Activated T-helper 1 cell treated with anti-CD3 and anti-CD28 coated beads, Interleukin-12 subunit alpha, Interleukin-12 subunit beta, Interleukin-2, Interleukin-4 antibody, amounts not matched to agents 30 ng/mL and 10 ng/mL and 1 ng/mL, durations not matched to agents 14 hours and 24 hours and 36 hours (primary cell): Measurements from ENCODE around the gene KIF5C. TPM values are rescaled to one million over a fixed set of nuclear protein-coding genes. Genes with fewer than 3 reads are reported as not detected.

Experiments used
- DNase-seq: peaks from one replicate; pipeline ENCODE4 v3.0.0; 2021; ENCODE audit warnings: low spot score
- H3K27ac Mint-ChIP-seq: one replicate; pipeline ENCODE4 v1.8.0; 2021; ENCODE audit warnings: mild to moderate bottlenecking, mixed read lengths
- H3K27me3 Mint-ChIP-seq: one replicate; pipeline ENCODE4 v1.8.0; 2022; ENCODE audit warnings: mild to moderate bottlenecking, moderate library complexity, mixed read lengths; ENCODE audit not compliant: insufficient read depth
- H3K36me3 Mint-ChIP-seq: one replicate; pipeline ENCODE4 v1.8.0; 2021; ENCODE audit warnings: low read depth, mixed read lengths
- H3K4me1 Mint-ChIP-seq: one replicate; pipeline ENCODE4 v1.8.0; 2021; ENCODE audit warnings: low read depth, mixed read lengths
- H3K4me3 Mint-ChIP-seq: one replicate; pipeline ENCODE4 v1.8.0; 2021; ENCODE audit warnings: mild to moderate bottlenecking, moderate library complexity, mixed read lengths
- H3K9me3 Mint-ChIP-seq: one replicate; pipeline ENCODE4 v1.8.0; 2021; ENCODE audit warnings: mixed read lengths
- intact Hi-C: fragments of 100-400 bp; cut with micrococcal nuclease; formaldehyde crosslinking; loops from one replicate; pipeline ENCODE4 v1.15.1; 2024
- total RNA-seq: library from RNA; stranded (reverse); gene quantifications from 2 replicates; pipeline ENCODE4 v1.2.3, GENCODE V29; 2022

Gene KIF5C
- total RNA-seq, 1 donor from 2014 or later, result 17.9 TPM

DNA sequence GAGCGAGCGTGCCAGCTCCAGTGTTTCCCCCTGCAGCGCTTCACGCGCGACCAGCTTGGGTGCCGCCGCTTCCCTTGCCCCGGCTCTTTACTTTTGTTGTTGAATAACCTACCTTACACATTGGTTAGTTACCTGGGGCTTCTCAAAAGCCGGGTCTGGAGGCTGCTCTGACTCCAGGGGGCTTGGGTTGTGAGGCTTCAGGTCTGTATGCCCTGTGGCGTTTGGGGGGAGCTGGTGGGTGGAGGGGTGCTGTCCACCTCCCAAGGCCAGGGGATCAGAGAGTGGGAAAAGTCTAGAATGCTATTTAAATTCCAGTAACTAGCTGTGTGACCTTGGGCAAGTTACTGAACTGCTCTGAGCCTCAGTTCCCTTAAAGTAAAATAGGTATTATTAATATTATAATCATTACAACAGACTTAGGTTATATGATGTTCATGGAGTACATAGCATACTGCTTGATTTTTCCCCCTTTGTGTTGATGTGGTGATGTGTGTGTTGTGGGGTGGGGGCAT lies 164.2 kb downstream of the KIF5C start:
- DNase-seq, result no peak
- H3K4me3 Mint-ChIP-seq, result no peak overlapping the region
- no peaks in the 10 kb centered on the region for H3K9me3 Mint-ChIP-seq
- peaks cover 59% of the 10 kb centered on the region for H3K27me3 Mint-ChIP-seq
- H3K36me3 Mint-ChIP-seq, result no peaks in the 10 kb centered on the region
- H3K27ac Mint-ChIP-seq, result no peak overlapping the region
- no peaks in the 10 kb centered on the region for H3K4me1 Mint-ChIP-seq
- intact Hi-C loops, result no loop called here

DNA sequence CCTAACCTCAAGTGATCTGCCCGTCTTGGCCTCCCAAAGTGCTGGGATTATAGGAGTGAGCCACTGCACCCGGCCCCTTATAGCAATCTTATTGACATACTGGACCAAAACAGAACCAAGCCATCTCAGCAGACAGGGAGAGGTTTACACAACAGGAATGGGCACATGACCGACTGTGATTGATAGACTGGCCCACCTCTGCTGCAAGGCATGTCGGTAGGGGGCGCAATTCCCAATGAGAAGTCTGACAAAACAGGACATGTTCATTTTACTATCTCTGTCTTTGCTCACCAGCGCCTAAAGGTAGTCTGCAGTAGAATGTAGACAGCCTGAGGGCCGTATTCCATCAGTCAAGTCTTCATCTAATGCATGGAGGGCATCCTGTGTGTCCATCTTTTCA lies 165.4 kb downstream of the KIF5C start:
- Mint-ChIP-seq H3K9me3 (no peaks in the 10 kb centered on the region), H3K4me1 (no peaks in the 10 kb centered on the region), H3K36me3 (no peaks in the 10 kb centered on the region), H3K4me3 (no peak overlapping the region), H3K27me3 (peaks cover 62% of the 10 kb centered on the region), H3K27ac (no peak overlapping the region)
- intact Hi-C loops, result loop anchor here (1.0 kb wide), 1 partner anchor 521 kb away; no protein-coding TSS in a partner anchor
- no peak for DNase-seq

DNA sequence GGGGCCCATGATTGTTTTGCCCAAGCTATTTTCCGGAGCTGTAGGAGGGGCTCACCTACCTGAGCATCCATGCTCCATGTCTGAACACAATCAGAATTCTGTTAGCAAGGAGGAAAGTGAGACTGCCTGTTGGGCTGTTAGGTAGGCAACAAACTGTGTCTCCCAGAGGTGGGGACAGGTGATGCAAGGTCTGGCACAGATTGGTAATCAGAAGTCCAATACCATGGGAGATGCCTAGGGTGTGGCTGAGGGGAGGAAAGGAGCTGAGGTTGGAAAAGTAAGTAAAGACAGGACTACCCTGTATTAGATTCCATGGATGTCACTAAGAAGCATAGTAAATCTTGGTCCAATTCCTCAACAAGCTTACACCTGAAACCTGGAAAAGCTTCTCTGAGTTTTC lies 166.5 kb downstream of the KIF5C start:
- intact Hi-C loops, result no loop called here

DNA sequence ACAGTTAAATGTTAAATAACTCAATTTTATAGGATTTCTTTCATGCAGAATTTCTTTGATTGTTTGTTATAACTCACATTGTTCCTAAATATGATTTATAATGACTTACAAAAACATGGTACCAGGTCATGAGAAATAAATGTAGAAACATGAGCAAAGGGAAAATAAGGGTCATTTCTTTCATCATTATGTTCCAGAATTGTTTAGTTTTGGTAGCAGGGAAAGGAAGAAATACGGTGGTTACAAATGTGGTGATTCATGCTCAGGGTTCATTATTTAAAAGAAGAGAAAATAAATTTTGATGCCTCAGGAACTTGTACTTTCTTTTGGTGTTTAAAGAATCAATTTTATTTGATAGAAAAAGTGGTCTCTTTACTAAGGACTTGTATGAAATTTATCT lies 167.9 kb downstream of the KIF5C start:
- Mint-ChIP-seq H3K36me3 (no peaks in the 10 kb centered on the region), H3K4me3 (no peak overlapping the region), H3K4me1 (no peaks in the 10 kb centered on the region), H3K9me3 (peaks cover 8% of the 10 kb centered on the region), H3K27ac (no peak overlapping the region), H3K27me3 (peaks cover 50% of the 10 kb centered on the region)
- no peak for DNase-seq
- intact Hi-C loops, result no loop called here

More for the DNA sequence above, 166.5 kb downstream of the KIF5C start:
- Mint-ChIP-seq H3K27me3 (peaks cover 63% of the 10 kb centered on the region), H3K27ac (no peak overlapping the region), H3K9me3 (no peaks in the 10 kb centered on the region), H3K36me3 (no peaks in the 10 kb centered on the region), H3K4me1 (no peaks in the 10 kb centered on the region), H3K4me3 (no peak overlapping the region)
- DNase-seq, result no peak

DNA sequence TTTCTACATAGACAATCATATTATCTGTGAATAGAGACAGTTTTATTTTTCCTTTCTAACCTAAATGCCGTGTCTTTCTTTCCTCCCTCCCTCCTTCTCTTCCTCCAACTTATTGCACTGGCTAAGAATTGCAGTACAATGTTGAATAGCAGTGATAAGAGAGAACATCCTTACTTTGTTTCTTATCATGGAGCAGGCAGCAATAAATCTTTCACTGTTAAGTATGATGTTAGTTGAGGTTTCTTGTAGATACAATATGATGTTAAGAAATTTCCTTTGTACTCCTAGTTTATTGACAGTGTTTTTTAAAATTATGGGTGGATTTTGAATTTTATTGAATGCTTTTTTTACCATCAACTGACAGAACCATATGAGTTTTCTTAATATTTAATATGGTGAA lies 169.5 kb downstream of the KIF5C start:
- Mint-ChIP-seq H3K4me1 (no peaks in the 10 kb centered on the region), H3K9me3 (peaks cover 9% of the 10 kb centered on the region), H3K4me3 (no peak overlapping the region), H3K27me3 (peaks cover 44% of the 10 kb centered on the region), H3K27ac (no peak overlapping the region), H3K36me3 (no peaks in the 10 kb centered on the region)
- intact Hi-C loops, result no loop called here
- DNase-seq, result no peak

DNA sequence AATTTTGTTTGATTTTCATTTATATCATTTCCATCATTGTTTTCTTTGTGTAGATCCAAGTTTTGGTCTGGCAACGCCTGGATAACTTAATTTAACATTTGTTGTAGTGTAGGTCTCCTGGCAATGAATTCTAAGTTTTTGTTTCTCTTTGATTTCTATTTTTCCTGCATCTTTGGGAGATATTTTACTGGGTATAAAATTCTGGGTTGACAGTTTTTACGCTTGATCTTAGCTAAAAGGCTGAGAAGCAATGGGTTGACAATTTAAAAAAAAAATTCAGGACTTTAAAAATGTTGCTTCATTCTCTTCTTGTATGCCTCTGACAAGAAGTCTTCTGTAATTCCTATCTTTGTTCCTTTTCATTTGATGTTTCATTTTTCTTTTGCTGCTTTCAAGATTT lies 172.1 kb downstream of the KIF5C start:
- Mint-ChIP-seq H3K4me1 (no peaks in the 10 kb centered on the region), H3K36me3 (no peaks in the 10 kb centered on the region), H3K9me3 (peaks cover 9% of the 10 kb centered on the region), H3K27me3 (peaks cover 31% of the 10 kb centered on the region), H3K27ac (no peak overlapping the region), H3K4me3 (no peak overlapping the region)
- intact Hi-C loops, result no loop called here
- DNase-seq, result no peak

DNA sequence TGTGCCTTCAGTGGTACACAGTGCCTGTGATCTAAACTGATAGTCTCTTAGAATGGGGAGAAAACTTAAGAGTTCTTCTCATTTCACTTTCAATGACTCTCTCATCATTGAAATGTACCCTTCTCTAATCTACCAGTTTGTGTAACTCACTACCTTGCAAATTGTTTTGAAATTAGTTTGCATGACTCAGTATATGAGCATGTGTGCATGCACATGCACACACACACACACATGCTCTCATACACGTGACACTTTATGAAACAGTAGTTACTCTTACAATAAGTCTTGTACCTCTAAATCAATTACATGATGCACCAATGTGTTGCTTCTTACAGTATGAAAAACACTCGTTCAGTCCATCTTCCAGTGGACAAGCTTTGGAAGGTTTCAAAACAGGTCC lies 174.1 kb downstream of the KIF5C start:
- Mint-ChIP-seq H3K36me3 (no peaks in the 10 kb centered on the region), H3K27me3 (peaks cover 11% of the 10 kb centered on the region), H3K4me1 (no peaks in the 10 kb centered on the region), H3K4me3 (no peak overlapping the region), H3K27ac (no peak overlapping the region), H3K9me3 (peaks cover 9% of the 10 kb centered on the region)
- intact Hi-C loops, result no loop called here
- no peak for DNase-seq

DNA sequence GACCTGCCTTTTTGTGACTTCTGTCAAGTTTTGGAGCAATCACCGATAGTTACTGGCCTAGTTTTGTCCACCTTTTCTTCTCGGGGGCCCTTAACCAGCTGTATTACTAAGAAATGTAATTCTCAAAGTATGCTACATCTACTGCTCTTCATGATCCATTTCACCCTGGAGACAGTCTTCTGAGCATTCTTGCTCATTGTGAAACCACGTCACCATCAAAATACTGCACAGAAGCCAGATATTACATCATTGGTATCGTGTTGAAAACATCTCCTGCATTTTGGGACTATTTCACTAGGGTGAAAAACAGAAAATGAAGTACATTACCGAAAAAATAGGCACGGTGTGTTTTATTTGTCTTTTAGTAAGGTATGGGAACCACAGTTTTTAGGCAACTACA lies 175.2 kb downstream of the KIF5C start:
- intact Hi-C loops, result no loop called here
- H3K27me3 Mint-ChIP-seq, result peaks cover 9% of the 10 kb centered on the region
- no peak for DNase-seq
- no peaks in the 10 kb centered on the region for H3K4me1 Mint-ChIP-seq
- H3K36me3 Mint-ChIP-seq, result no peaks in the 10 kb centered on the region
- no peak overlapping the region for H3K4me3 Mint-ChIP-seq
- H3K27ac Mint-ChIP-seq, result no peak overlapping the region
- peaks cover 9% of the 10 kb centered on the region for H3K9me3 Mint-ChIP-seq

DNA sequence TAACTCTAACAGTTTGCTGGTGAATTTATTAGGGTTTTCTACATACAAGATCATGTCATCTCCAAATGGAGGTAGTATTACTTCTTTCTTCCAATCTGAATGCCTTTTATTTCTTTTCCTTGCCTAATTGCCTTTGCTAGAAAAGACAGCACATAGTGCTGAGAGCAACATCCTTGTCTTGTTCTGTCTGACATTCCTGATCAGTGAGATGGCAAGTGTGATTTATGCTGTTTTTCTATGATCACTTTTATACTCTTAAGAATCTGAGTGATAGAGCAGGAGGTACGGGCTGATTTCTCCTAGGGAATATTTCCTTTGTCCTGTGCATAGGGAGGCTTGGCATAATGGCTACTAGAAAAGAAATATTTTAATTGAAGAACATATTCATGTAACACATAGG lies 180.7 kb downstream of the KIF5C start:
- H3K9me3 Mint-ChIP-seq, result no peaks in the 10 kb centered on the region
- no peaks in the 10 kb centered on the region for H3K36me3 Mint-ChIP-seq
- intact Hi-C loops, result no loop called here
- H3K27me3 Mint-ChIP-seq, result peaks cover 9% of the 10 kb centered on the region
- DNase-seq, result no peak
- H3K27ac Mint-ChIP-seq, result no peak overlapping the region
- H3K4me1 Mint-ChIP-seq, result no peaks in the 10 kb centered on the region
- H3K4me3 Mint-ChIP-seq, result no peak overlapping the region

DNA sequence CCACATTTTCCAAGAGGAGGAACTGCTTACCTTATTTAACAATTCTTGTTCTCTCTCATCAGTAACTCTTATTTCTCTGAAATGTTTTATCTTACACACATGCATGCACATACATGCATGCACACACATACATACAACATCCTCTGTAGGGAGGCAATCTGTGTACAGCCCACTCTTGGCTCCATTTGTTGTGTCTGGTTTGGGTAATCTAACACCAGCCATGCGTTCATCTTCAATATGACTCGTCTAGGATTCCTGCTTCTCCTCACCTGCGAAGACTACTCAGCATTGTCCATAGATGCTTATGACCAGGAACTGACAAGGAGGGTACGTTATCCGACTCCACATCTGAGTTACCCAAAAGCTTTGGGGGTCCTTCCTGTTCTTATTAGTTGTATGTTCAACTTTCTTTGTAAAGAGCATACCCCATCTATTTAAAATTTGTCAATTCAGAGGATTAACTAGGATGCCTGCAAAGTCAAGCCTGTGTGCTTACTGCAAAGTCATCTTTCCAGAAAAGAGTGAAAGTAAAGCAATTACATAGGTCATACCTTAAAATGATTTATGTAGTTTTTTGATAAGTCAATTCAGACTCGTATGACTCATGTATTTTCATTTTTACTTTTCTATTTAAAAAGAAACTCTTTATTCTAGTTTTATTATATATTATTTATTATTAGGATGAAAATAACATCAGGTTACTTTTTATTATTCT lies 181.7 kb downstream of the KIF5C start:
- no peak for DNase-seq
- no peaks in the 10 kb centered on the region for H3K4me1 Mint-ChIP-seq
- no peak overlapping the region for H3K27ac Mint-ChIP-seq
- H3K4me3 Mint-ChIP-seq, result no peak overlapping the region
- no peaks in the 10 kb centered on the region for H3K36me3 Mint-ChIP-seq
- intact Hi-C loops, result no loop called here
- peaks cover 9% of the 10 kb centered on the region for H3K27me3 Mint-ChIP-seq
- no peaks in the 10 kb centered on the region for H3K9me3 Mint-ChIP-seq

DNA sequence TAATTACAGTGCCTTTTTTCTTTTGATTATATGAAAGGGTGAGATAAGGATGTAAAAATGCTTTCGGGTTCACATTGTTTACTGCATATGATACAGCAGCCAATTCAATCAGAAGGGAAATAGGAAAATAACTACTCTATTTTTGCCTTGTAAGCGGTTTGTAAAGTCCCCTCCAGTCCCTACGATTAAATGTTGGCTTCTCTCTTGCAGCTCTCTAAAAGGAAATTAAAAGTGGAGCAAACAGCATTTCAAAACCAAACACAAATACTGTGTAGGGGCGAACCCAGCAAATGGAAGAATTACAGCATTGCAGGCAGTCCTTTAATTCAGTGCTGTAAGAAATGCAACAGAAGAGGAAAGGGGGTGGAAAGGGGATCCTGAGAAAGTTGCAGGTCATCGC lies 182.4 kb downstream of the KIF5C start:
- H3K4me1 Mint-ChIP-seq, result no peaks in the 10 kb centered on the region
- H3K36me3 Mint-ChIP-seq, result no peaks in the 10 kb centered on the region
- no peak for DNase-seq
- H3K4me3 Mint-ChIP-seq, result no peak overlapping the region
- no peaks in the 10 kb centered on the region for H3K9me3 Mint-ChIP-seq
- intact Hi-C loops, result no loop called here
- peaks cover 9% of the 10 kb centered on the region for H3K27me3 Mint-ChIP-seq
- H3K27ac Mint-ChIP-seq, result no peak overlapping the region

DNA sequence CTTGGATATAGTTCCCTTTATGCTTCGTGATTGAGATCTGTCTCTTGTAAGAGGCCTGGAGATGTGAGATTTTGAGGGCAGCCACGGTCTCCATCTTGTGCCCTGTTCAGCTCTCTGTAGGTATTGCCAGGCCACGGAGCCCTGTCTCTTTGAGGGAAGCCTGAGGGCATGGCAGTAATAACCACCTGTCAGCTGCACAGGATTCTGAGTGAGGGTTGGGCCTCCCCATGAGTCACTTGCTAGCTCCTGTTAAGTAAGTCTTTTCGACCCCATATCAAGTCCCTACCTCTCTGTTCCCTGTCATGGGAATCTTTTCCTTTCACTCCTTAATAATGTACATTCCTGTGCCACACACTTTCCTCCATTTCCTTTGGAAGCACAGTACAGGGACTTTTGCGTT lies 183.9 kb downstream of the KIF5C start:
- intact Hi-C loops, result no loop called here
- Mint-ChIP-seq H3K9me3 (no peaks in the 10 kb centered on the region), H3K36me3 (no peaks in the 10 kb centered on the region), H3K4me3 (no peak overlapping the region), H3K27me3 (peaks cover 14% of the 10 kb centered on the region), H3K27ac (no peak overlapping the region), H3K4me1 (no peaks in the 10 kb centered on the region)
- no peak for DNase-seq

DNA sequence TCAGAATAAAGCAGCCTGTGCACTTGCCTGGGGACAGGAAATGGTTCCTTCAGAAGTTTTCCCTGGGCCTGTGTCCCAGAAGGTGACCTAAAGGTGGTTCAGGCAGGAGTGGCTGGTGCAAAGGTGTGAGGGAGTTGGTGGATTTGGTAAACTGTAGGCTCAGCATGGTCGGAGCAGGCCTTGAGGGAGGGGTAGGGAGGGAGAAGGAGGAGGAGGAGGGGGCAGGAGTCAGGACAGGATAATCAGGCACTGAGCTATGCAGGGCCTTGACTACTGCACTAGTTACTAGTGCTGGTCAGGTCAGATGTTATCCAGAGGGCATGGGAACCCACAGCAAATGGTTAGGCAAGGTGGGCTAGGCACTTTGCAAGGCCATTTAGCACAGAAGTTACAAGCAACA lies 184.8 kb downstream of the KIF5C start:
- H3K4me1 Mint-ChIP-seq, result no peaks in the 10 kb centered on the region
- no peak overlapping the region for H3K27ac Mint-ChIP-seq
- intact Hi-C loops, result no loop called here
- no peaks in the 10 kb centered on the region for H3K36me3 Mint-ChIP-seq
- peaks cover 14% of the 10 kb centered on the region for H3K27me3 Mint-ChIP-seq
- H3K4me3 Mint-ChIP-seq, result no peak overlapping the region
- DNase-seq, result no peak
- H3K9me3 Mint-ChIP-seq, result no peaks in the 10 kb centered on the region
